HUES64 (cell line): ENCODE measurements around the gene DMXL1.

Experiments
- H3K27ac ChIP-seq: 2 replicates; pipeline ENCODE4 v1.7.0; 2013; ENCODE audit warnings: low read depth, low read length, inconsistent platforms
- H3K27me3 ChIP-seq: 2 replicates; pipeline ENCODE4 v1.6.1; 2013; ENCODE audit warnings: mild to moderate bottlenecking, low read length; ENCODE audit not compliant: insufficient read depth
- H3K36me3 ChIP-seq: 2 replicates; pipeline ENCODE4 v1.6.1; 2013; ENCODE audit warnings: mild to moderate bottlenecking, low read length; ENCODE audit not compliant: insufficient read depth
- H3K4me1 ChIP-seq: 2 replicates; pipeline ENCODE4 v1.6.1; 2013; ENCODE audit warnings: mild to moderate bottlenecking, low read length, moderate library complexity; ENCODE audit not compliant: insufficient read depth
- H3K4me3 ChIP-seq: 2 replicates; pipeline ENCODE4 v1.5.1; 2013; ENCODE audit warnings: mild to moderate bottlenecking, low read length, moderate library complexity
- H3K9ac ChIP-seq: 2 replicates; pipeline ENCODE4 v1.6.1; 2013; ENCODE audit warnings: mild to moderate bottlenecking, low read depth, low read length
- H3K9me3 ChIP-seq: 2 replicates; pipeline ENCODE4 v1.6.1; 2013; ENCODE audit warnings: low read depth, low read length; ENCODE audit not compliant: insufficient read depth
- WGBS: fragments of 150-250, 120-280 bp; methylation state at CpG from one replicate; pipeline ENCODE4 v1.1.7; 2013; ENCODE audit warnings: missing lambda C conversion rate; 5-methylcytosine and 5-hydroxymethylcytosine counted together

The DMXL1 gene

GRCh38 chr5:119271758-119272730 is 201.2 kb downstream of the DMXL1 start:
- Histone ChIP-seq H3K27ac (no peak overlapping the region), H3K9ac (no peak overlapping the region), H3K27me3 (peaks cover 12% of the 10 kb centered on the region), H3K4me1 (peaks cover 34% of the 10 kb centered on the region), H3K4me3 (no peak overlapping the region), H3K9me3 (no peaks in the 10 kb centered on the region), H3K36me3 (no peaks in the 10 kb centered on the region)
- 87% methylated on average over 2 of the region's 2 CpGs for WGBS

GRCh38 chr5:119273391-119273839 is 202.5 kb downstream of the DMXL1 start:
- Histone ChIP-seq H3K27me3 (peaks cover 9% of the 10 kb centered on the region), H3K36me3 (no peaks in the 10 kb centered on the region), H3K9me3 (no peaks in the 10 kb centered on the region), H3K4me3 (no peak overlapping the region), H3K4me1 (peaks cover 34% of the 10 kb centered on the region), H3K9ac (no peak overlapping the region), H3K27ac (no peak overlapping the region)
- 79% methylated on average over 9 of the region's 9 CpGs for WGBS

- no peaks in the 10 kb centered on the region for H3K36me3 ChIP-seq
- no peak overlapping the region for H3K4me3 ChIP-seq
- H3K4me1 ChIP-seq = peaks cover 34% of the 10 kb centered on the region
- H3K27ac ChIP-seq = no peak overlapping the region
- H3K9me3 ChIP-seq = no peaks in the 10 kb centered on the region
- 79% methylated on average over 5 of the region's 5 CpGs for WGBS
- no peak overlapping the region for H3K9ac ChIP-seq
- H3K27me3 ChIP-seq = peaks cover 7% of the 10 kb centered on the region
Observed at GRCh38 chr5:119274030-119274766, 203.3 kb downstream of the DMXL1 start.

- Histone ChIP-seq H3K27ac (no peak overlapping the region), H3K4me3 (no peak overlapping the region), H3K27me3 (peaks cover 2% of the 10 kb centered on the region; the same call in 1 of the 2 replicates), H3K36me3 (no peaks in the 10 kb centered on the region), H3K4me1 (peaks cover 30% of the 10 kb centered on the region), H3K9ac (no peak overlapping the region), H3K9me3 (no peaks in the 10 kb centered on the region)
Observed at GRCh38 chr5:119274767-119275130, 203.9 kb downstream of the DMXL1 start.

- Histone ChIP-seq H3K4me3 (no peak overlapping the region), H3K4me1 (peaks cover 28% of the 10 kb centered on the region), H3K27ac (no peak overlapping the region), H3K27me3 (no peaks in the 10 kb centered on the region), H3K9ac (no peak overlapping the region), H3K9me3 (no peaks in the 10 kb centered on the region), H3K36me3 (no peaks in the 10 kb centered on the region)
- 94% methylated on average over 6 of the region's 6 CpGs for WGBS
Observed at GRCh38 chr5:119275146-119275545, 204.3 kb downstream of the DMXL1 start.

- 96% methylated on average over 3 of the region's 3 CpGs for WGBS
- no peak overlapping the region for H3K4me3 ChIP-seq
- H3K9ac ChIP-seq = no peak overlapping the region
- H3K9me3 ChIP-seq = no peaks in the 10 kb centered on the region
- no peaks in the 10 kb centered on the region for H3K36me3 ChIP-seq
- H3K4me1 ChIP-seq = peaks cover 28% of the 10 kb centered on the region
- H3K27ac ChIP-seq = no peak overlapping the region
- no peaks in the 10 kb centered on the region for H3K27me3 ChIP-seq
Observed at GRCh38 chr5:119275601-119276173, 204.8 kb downstream of the DMXL1 start.

- H3K27ac ChIP-seq = no peak overlapping the region
- no peaks in the 10 kb centered on the region for H3K27me3 ChIP-seq
- no peak overlapping the region for H3K9ac ChIP-seq
- no peaks in the 10 kb centered on the region for H3K36me3 ChIP-seq
- H3K9me3 ChIP-seq = no peaks in the 10 kb centered on the region
- WGBS = 100% methylated on average over 1 of the region's 5 CpGs
- peaks cover 28% of the 10 kb centered on the region for H3K4me1 ChIP-seq
- H3K4me3 ChIP-seq = no peak overlapping the region
Observed at GRCh38 chr5:119276978-119277377, 206.1 kb downstream of the DMXL1 start.

GRCh38 chr5:119279093-119279492 is 208.2 kb downstream of the DMXL1 start:
- H3K9me3 ChIP-seq = no peaks in the 10 kb centered on the region
- WGBS = 60% methylated on average over 1 of the region's 1 CpG
- H3K9ac ChIP-seq = no peak overlapping the region
- H3K4me3 ChIP-seq = no peak overlapping the region
- H3K4me1 ChIP-seq = peaks cover 16% of the 10 kb centered on the region
- no peak overlapping the region for H3K27ac ChIP-seq
- no peaks in the 10 kb centered on the region for H3K27me3 ChIP-seq
- H3K36me3 ChIP-seq = no peaks in the 10 kb centered on the region

- H3K4me1 ChIP-seq = peaks cover 4% of the 10 kb centered on the region; the same call in 1 of the 2 replicates
- WGBS = 91% methylated on average over 3 of the region's 3 CpGs
- H3K9me3 ChIP-seq = no peaks in the 10 kb centered on the region
- H3K4me3 ChIP-seq = no peak overlapping the region
- no peaks in the 10 kb centered on the region for H3K27me3 ChIP-seq
- H3K9ac ChIP-seq = no peak overlapping the region
- no peak overlapping the region for H3K27ac ChIP-seq
- H3K36me3 ChIP-seq = no peaks in the 10 kb centered on the region
Observed at GRCh38 chr5:119280380-119280779, 209.5 kb downstream of the DMXL1 start.

- H3K36me3 ChIP-seq = no peaks in the 10 kb centered on the region
Observed at GRCh38 chr5:119282628-119283027, 211.7 kb downstream of the DMXL1 start.

GRCh38 chr5:119284031-119284430 is 213.1 kb downstream of the DMXL1 start:
- H3K4me3 ChIP-seq = no peak overlapping the region
- no peak overlapping the region for H3K9ac ChIP-seq
- H3K27ac ChIP-seq = no peak overlapping the region
- no peaks in the 10 kb centered on the region for H3K9me3 ChIP-seq
- peaks cover 13% of the 10 kb centered on the region for H3K4me1 ChIP-seq
- H3K36me3 ChIP-seq = no peaks in the 10 kb centered on the region
- no peaks in the 10 kb centered on the region for H3K27me3 ChIP-seq
- 96% methylated on average over 1 of the region's 1 CpG for WGBS

More at GRCh38 chr5:119282628-119283027, 211.7 kb downstream of the DMXL1 start:
- no peak overlapping the region for H3K4me3 ChIP-seq
- WGBS = 91% methylated on average over 2 of the region's 2 CpGs
- H3K9ac ChIP-seq = no peak overlapping the region
- H3K4me1 ChIP-seq = no peaks in the 10 kb centered on the region; the same call in 1 of the 2 replicates
- H3K27me3 ChIP-seq = no peaks in the 10 kb centered on the region
- H3K27ac ChIP-seq = no peak overlapping the region
- H3K9me3 ChIP-seq = no peaks in the 10 kb centered on the region
